Measurements from ENCODE around the gene HACD1. TPM values are rescaled to one million over a fixed set of nuclear protein-coding genes. Genes with fewer than 3 reads are reported as not detected.
A peak's percentile ranks its signal among the peaks of the same experiment; 100 is the strongest.

HACD1 gene
- polyA plus RNA-seq, 3 donors: 0.53 to 1.4 (median 0.86) TPM

GRCh38 chr10:17663450-17663849, 46.3 kb upstream of the HACD1 start:
- peaks cover 73% of the 10 kb centered on the region for H3K79me2 ChIP-seq (ENCODE audit: insufficient read depth, low read length)
- peak overlapping the region in 1 of 7 donors; percentile 28 for H3K27ac Mint-ChIP-seq
- no CpG with 5 or more reads among the region's 1 CpG for WGBS (ENCODE audit: insufficient coverage)

More at GRCh38 chr10:17663450-17663849, 46.3 kb upstream of the HACD1 start:
- no peak for DNase-seq
- peaks cover 0 to under 1% (median 0%) of the 10 kb centered on the region in 3 donors for H3K27me3 Mint-ChIP-seq (ENCODE audit: low read depth in 3 of 3)
- H3K27ac ChIP-seq (ENCODE audit: low read depth in 1 of 2, low read length in 2 of 2): no peak overlapping the region
- peaks cover 55% of the 10 kb centered on the region for H4K20me1 ChIP-seq (ENCODE audit: insufficient read depth, low read length)
- no peak overlapping the region for H3K9ac ChIP-seq (ENCODE audit: insufficient read depth, low read length, poor library complexity, severe bottlenecking)
- H3K4me1 Mint-ChIP-seq: peaks cover 18% of the 10 kb centered on the region
- no peaks in the 10 kb centered on the region for H3K9me3 ChIP-seq (replicated peaks in 1 of 2; ENCODE audit: control insufficient read depth in 1 of 2, insufficient read depth in 1 of 2, low read length in 2 of 2)
- H3K4me3 ChIP-seq (replicated peaks in 1 of 3; ENCODE audit: low read depth in 2 of 3, low read length in 3 of 3): no peak overlapping the region
- H3K4me2 ChIP-seq (replicated peaks; ENCODE audit: extremely low read depth, low read length, poor library complexity, severe bottlenecking): no peak overlapping the region
- H3K4me3 Mint-ChIP-seq: no peak overlapping the region
- no peak overlapping the region for H2AFZ ChIP-seq (ENCODE audit: insufficient read depth, low read depth, low read length, poor library complexity, severe bottlenecking)
- intact Hi-C loops (cut with micrococcal nuclease): no loop called here
- H3K4me1 ChIP-seq (ENCODE audit: control insufficient read depth in 1 of 2, insufficient read depth in 2 of 2, low read length in 2 of 2): peaks cover 0 to 2% of the 10 kb centered on the region in 2 donors
- peaks cover 18 to 28% of the 10 kb centered on the region in 2 donors for H3K36me3 ChIP-seq (replicated peaks in 1 of 2; ENCODE audit: control insufficient read depth in 1 of 2, insufficient read depth in 2 of 2, low read length in 2 of 2)
- H3K36me3 Mint-ChIP-seq: peaks cover 33 to 37% of the 10 kb centered on the region in 2 donors
- no peak for TF ChIP-seq CTCF (IDR thresholded peaks at IDR 0.05)
- no peaks in the 10 kb centered on the region for H3K9me3 Mint-ChIP-seq
- H3K27me3 ChIP-seq (ENCODE audit: control insufficient read depth in 2 of 2, insufficient read depth in 2 of 2, low read length in 2 of 2): no peaks in the 10 kb centered on the region

Measured in CD14-positive monocyte (primary cell).